GM21619 (cell line): Measurements from ENCODE around the gene RNF19B.

ENCODE experiments used
- ATAC-seq: cut with Tn5 transposase; IDR thresholded peaks from one replicate; pipeline ENCODE4 v1.9.1; 2021; ENCODE audit not compliant: unreplicated experiment

The RNF19B gene

GRCh38 chr1:32890516-32891240 lies 73.9 kb downstream of the RNF19B start:
- ATAC-seq = no peak

DNA sequence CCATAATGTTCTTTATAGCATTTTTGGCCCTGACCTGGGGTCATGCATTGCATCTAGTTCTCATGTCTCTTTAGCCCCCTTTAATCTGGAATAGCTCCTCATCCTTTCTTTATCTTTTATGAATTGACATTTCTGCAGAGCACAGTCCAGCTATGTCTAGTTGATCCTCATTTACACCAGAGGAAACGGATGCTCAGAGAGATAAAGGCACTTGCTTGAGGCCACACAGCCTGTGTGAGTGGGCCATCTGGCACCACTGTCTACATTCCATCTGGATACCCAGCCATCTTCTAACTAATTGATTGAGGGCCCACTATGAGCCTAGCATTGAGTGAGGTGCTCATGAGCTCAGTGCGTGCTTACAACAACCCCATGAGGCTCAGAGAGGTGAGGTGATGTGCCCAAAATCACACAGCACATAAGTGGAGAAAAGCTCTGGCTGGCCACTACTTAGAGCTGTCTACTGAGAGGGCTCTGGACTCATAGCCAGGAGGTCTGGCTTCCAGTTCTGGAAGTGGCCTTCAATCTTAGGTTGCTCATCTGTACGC lies 74.8 kb downstream of the RNF19B start:
- ATAC-seq = no peak

DNA sequence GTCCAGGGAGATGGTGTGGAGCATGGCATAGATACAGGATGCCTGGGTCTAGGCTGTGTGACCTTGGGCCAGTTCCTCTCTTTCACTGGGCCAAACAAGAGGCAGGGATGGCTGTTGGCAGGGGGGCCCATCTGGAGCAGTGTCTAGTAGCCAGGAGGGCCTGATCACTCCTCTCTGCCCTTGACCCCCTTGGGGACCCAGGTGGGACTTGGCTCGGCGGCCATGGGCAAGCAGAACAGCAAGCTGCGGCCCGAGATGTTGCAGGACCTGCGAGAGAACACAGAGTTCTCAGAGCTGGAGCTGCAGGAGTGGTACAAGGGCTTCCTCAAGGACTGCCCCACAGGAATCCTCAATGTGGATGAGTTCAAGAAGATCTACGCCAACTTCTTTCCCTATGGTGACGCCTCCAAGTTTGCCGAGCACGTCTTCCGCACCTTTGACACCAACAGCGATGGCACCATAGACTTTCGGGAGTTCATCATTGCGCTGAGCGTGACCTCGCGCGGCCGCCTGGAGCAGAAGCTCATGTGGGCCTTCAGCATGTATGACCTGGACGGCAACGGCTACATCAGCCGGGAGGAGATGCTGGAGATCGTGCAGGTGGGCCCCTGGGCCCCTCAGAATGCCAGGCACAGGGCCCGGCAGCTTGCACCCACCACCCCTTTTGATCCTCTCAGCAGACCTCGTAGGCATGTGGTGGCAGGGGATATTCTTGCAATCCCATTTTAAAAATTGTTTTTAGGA lies 75.8 kb downstream of the RNF19B start:
- ATAC-seq = no peak

DNA sequence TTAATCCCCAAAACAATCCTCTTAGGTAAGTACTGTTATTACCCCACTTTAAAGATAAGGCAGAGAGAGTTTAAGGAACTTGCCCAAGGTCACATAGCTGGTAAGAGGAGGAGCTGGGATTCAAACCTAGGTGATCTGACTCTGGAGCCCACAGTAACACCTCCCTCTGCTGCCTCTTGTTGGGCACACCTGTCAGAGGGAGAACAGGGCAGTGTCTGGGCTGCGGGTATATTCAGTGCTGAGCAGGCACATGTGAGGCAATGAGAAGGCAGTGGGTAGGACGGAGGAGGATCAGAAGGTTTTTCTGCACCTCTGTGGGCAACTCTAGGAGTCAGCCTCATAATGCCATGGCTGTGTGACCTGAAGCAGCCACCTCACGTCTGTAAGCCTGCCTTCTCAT lies 76.5 kb downstream of the RNF19B start:
- no peak for ATAC-seq

DNA sequence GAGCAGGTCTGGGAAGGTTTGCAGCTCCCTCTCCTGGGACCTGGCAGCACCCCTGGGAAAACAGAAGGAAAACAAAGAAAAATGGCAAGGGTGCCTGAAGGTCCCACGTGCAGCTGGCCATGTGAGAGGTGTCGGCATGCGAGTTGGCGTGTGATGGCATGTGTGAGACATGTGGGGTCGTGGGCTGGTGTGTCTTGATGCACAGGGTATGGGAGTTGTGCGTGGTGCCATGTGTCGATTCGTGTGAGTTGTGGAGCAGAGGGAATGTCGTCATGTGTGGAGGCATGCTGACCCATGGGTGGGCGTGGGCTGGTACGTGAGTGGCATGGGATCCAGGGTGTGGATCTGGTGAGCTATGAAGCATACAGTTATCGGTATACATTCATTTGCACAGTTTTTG lies 77.0 kb downstream of the RNF19B start:
- no peak for ATAC-seq

- ATAC-seq = no peak
Observed at GRCh38 chr1:32886828-32887414, 77.7 kb downstream of the RNF19B start.
